Type B pancreatic cell (in vitro differentiated cells): ENCODE results near the gene ARNT2. TPM values are rescaled to one million over a fixed set of nuclear protein-coding genes. Genes with fewer than 3 reads are reported as not detected.

Experiments used
- DNase-seq: peaks from one replicate; pipeline ENCODE4 v3.0.0; 2021; ENCODE audit warnings: mixed read lengths; ENCODE audit not compliant: unreplicated experiment; ENCODE audit errors: extremely low spot score
- H3K27ac Mint-ChIP-seq: 2 replicates; pipeline ENCODE4 v1.8.0; 2021; ENCODE audit warnings: mild to moderate bottlenecking, mixed read lengths
- H3K27me3 Mint-ChIP-seq: 2 replicates; pipeline ENCODE4 v1.8.0; 2021; ENCODE audit warnings: mixed read lengths
- H3K36me3 Mint-ChIP-seq: 2 replicates; pipeline ENCODE4 v1.8.0; 2021; ENCODE audit warnings: mixed read lengths
- H3K4me1 Mint-ChIP-seq: one replicate; pipeline ENCODE4 v1.8.0; 2021; ENCODE audit warnings: mixed read lengths; ENCODE audit not compliant: unreplicated experiment
- H3K4me3 Mint-ChIP-seq: 2 replicates; pipeline ENCODE4 v1.8.0; 2021; ENCODE audit warnings: mild to moderate bottlenecking, mixed read lengths
- H3K9me3 Mint-ChIP-seq: 2 replicates; pipeline ENCODE4 v1.8.0; 2021; ENCODE audit warnings: mixed read lengths
- CTCF ChIP-seq: fragments of 200-600 bp; sonication (generic); conservative IDR thresholded peaks from 2 replicates; pipeline ENCODE4 v1.5.0; 2021; ENCODE audit warnings: antibody characterized with exemption, mild to moderate bottlenecking
- total RNA-seq: library from RNA; stranded (reverse); gene quantifications from 2 replicates; pipeline ENCODE4 v1.2.1, GENCODE V29; 2021; ENCODE audit warnings: low replicate concordance

Gene ARNT2
- total RNA-seq, 1 donor from 2014 or later, result 22.4 TPM

- Mint-ChIP-seq H3K4me1 (peaks cover 9% of the 10 kb centered on the region), H3K36me3 (peaks cover 6% of the 10 kb centered on the region), H3K27me3 (no peaks in the 10 kb centered on the region), H3K27ac (no peak overlapping the region), H3K4me3 (no peak overlapping the region), H3K9me3 (no peaks in the 10 kb centered on the region)
- no peak for TF ChIP-seq CTCF
- DNase-seq, result no peak
Observed at GRCh38 chr15:80568298-80568697, 164.1 kb downstream of the ARNT2 start.

GRCh38 chr15:80568876-80569605 is 164.9 kb downstream of the ARNT2 start:
- no peak for TF ChIP-seq CTCF
- DNase-seq, result no peak
- Mint-ChIP-seq H3K9me3 (no peaks in the 10 kb centered on the region), H3K27ac (no peak overlapping the region), H3K36me3 (no peaks in the 10 kb centered on the region), H3K4me1 (peaks cover 9% of the 10 kb centered on the region), H3K27me3 (no peaks in the 10 kb centered on the region), H3K4me3 (no peak overlapping the region)

GRCh38 chr15:80569656-80570055 is 165.5 kb downstream of the ARNT2 start:
- Mint-ChIP-seq H3K4me1 (peaks cover 9% of the 10 kb centered on the region), H3K36me3 (no peaks in the 10 kb centered on the region), H3K9me3 (no peaks in the 10 kb centered on the region), H3K4me3 (no peak overlapping the region), H3K27ac (no peak overlapping the region), H3K27me3 (no peaks in the 10 kb centered on the region)
- TF ChIP-seq CTCF, result no peak
- no peak for DNase-seq

GRCh38 chr15:80570553-80570952 is 166.4 kb downstream of the ARNT2 start:
- H3K36me3 Mint-ChIP-seq, result peaks cover 3% of the 10 kb centered on the region
- H3K4me1 Mint-ChIP-seq, result peaks cover 9% of the 10 kb centered on the region
- no peaks in the 10 kb centered on the region for H3K27me3 Mint-ChIP-seq
- H3K4me3 Mint-ChIP-seq, result no peak overlapping the region
- H3K27ac Mint-ChIP-seq, result no peak overlapping the region
- H3K9me3 Mint-ChIP-seq, result no peaks in the 10 kb centered on the region
- DNase-seq, result no peak
- TF ChIP-seq CTCF, result no peak

GRCh38 chr15:80572337-80572736 is 168.2 kb downstream of the ARNT2 start:
- no peaks in the 10 kb centered on the region for H3K27me3 Mint-ChIP-seq
- no peaks in the 10 kb centered on the region for H3K9me3 Mint-ChIP-seq
- peaks cover 4% of the 10 kb centered on the region for H3K36me3 Mint-ChIP-seq
- H3K4me1 Mint-ChIP-seq, result peaks cover 9% of the 10 kb centered on the region
- DNase-seq, result no peak
- H3K4me3 Mint-ChIP-seq, result no peak overlapping the region
- TF ChIP-seq CTCF, result no peak
- H3K27ac Mint-ChIP-seq, result no peak overlapping the region

GRCh38 chr15:80573606-80574005 is 169.4 kb downstream of the ARNT2 start:
- H3K4me3 Mint-ChIP-seq, result no peak overlapping the region
- no peak for DNase-seq
- H3K4me1 Mint-ChIP-seq, result no peaks in the 10 kb centered on the region
- no peaks in the 10 kb centered on the region for H3K27me3 Mint-ChIP-seq
- no peaks in the 10 kb centered on the region for H3K9me3 Mint-ChIP-seq
- no peak for TF ChIP-seq CTCF
- H3K36me3 Mint-ChIP-seq, result peaks cover 4% of the 10 kb centered on the region
- no peak overlapping the region for H3K27ac Mint-ChIP-seq
